ENCODE data around the gene DCLK1.

Gene DCLK1

DNA sequence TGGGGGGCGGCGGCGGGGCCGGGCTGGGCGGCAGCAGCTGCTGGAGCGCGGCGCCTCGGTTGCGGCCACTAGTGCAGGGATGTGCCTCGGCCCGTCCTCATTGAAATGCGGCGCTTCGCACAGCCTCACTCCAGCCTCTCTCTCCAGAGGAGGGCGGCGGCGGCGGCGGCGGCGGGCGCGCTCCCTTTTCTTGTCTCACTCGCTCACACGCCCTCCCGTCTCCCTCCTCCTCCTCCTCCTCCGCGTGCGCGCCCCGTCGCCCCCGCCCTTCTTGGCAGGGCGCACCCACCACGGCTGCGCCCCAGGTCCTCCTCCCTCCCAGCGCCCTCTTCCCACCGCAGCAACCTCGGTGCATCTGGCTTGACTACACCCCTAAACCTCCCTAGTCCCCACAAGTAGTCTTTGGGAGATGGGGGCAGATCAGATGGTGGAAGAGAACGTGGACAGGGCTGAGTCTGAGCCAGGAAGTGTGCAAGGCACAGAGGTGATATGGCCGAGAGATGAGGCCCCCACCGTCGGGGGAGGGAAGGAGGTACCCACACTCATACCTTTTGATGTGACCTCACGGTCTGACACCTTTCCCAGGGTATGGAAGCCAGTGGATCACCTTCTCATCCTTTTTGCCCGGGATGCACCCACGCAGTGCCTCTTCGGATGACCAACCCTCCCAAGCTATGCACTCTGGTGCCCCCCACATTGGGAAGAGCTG lies at the start of gene DCLK1:
Gene DCLK1, minus strand, starts transcription at position 161 of the 709 bp plus-strand sequence.
- FAIRE-seq (no peak), DNase-seq (ENCODE audit: low spot score) (peak; percentile 8)

DNA sequence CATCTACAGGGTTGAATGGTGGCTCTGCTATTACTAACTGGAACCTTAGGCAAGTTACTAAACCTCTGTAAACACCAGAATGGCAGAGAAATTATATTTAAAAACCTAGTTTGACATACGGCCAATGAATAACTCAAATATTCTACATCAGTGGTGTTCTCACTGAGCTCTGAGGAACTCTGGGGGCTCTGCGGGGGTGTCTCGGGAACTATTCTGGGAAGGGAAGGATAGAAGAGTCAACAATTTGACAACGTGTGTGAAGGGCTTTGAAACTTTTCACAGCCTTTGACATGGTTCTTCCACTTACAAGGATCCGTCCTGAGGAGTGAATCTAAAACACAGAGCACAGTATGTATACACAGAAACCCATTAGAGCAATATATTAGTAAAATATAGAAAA lies 44.4 kb upstream of the DCLK1 start:
- no peak for FAIRE-seq

DNA sequence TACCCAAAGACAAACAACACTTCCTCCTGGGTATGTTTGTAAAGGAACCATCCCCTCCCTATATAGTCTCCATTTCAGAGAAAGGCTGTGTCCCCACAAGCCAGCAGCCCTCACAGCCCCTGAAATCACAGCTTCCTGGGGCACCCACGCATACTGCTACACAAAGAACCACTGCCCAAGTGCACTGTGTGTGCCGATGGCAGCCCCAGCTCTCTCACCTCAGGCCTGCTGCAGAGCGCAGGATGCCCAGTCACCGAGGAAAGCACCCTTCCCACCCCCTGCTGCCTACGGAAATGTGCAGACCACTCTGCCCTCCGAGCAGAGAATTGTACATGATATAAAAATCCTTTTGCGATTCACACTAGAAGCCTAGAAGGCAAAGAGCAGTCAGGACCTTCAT lies 43.7 kb upstream of the DCLK1 start:
- DNase-seq (ENCODE audit: low spot score): no peak
- FAIRE-seq: no peak

More for the DNA sequence above, 44.4 kb upstream of the DCLK1 start:
- no peak for DNase-seq (ENCODE audit: low spot score)

DNA sequence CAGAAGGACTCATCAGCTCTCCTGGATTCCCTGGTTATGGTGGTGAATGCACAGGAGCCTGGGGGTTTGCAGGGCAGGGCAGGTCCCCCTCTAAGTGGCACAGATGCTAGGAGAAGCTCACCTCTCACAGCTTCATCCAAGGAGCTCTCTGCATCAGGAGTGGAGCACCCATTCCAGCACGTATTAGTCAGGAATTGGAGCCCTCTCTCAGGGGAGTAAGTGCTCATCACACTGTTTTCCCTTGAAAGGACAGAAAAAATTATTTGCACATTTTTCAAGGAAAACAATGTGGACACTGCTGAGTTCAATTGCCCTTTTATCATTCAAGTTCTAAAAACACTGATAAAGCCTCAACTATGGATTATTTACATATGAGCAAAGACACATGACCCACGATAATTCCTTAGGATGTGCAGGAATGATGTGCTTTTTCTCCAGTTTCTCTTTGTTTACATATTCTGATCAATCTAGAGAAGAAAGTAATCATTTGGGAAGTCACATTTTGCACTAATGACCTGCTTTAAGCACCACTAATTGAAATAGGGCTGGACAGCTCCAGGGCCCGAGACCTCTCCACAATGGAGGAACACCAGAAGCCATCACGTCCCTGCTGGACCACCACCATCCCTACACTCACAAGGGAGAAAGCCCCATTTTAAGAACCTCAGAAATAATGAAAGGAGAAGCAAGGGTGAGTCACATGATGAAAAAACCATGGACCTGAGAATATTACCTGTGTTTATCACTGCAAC lies 42.6 kb upstream of the DCLK1 start:
- DNase-seq (ENCODE audit: low spot score) (no peak), FAIRE-seq (no peak)

DNA sequence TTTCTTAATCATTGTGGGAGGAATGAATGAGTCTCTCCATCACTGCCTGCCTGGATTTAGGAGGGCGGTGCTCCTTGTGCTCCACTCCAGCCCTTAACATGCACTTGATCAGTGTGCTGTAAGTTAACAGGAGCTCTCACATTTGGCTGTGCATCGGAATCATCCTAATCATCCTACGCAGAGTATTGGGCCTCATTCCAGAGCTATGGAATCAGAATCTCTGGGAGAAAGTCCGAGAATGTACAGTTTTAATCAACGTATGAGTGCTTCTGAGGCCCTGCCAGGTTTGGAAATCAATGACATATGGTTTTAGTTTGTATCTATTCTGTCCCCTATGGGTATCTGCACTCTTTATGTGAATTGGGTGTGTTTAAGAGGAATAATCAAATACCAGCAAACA lies 34.9 kb upstream of the DCLK1 start:
- no peak for DNase-seq (ENCODE audit: low spot score)
- FAIRE-seq: no peak

DNA sequence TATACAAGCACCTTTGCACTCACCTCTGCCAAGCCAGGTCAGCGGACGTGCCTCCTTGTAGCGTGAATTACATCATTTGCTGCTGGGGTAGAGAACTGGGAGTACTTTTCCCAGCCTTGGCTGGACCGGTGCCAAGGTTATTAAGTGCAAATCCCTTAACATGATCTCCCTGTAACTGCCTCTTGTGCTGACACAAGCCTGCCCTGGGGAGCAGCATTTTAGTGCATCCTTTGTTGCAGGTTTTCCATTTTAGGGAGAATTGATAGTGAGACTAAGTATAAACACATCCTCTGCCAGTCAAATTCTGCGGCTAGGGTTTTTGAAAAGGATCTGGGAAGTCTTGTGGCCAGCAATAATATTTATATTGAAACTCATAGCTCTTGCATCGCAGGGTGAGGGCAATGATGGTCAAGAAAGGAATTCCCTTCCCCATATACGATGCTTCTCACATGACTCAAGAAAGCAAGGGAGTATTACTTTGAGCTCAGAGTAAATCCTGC lies 32.7 kb upstream of the DCLK1 start:
- no peak for FAIRE-seq
- peak; percentile 36 for DNase-seq (ENCODE audit: low spot score)

DNA sequence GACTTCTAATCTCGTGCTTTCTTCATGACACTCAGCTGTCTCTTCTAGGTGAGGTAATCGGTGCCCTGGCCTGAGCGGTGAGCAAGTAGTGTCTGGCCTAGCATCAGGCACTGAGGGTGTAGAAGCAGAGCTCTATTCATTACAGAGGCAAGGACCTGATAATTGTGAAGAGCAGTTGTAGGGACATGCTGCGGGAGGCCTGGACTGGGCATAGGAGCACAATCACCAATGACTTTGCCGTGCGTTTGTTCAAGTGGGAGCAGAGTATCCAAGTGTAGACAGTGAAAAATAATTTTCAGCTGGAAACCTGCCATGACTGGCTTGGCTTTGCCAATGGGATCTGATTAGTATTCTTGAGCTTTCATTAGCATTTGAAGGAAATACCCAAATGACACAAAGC lies 32.1 kb upstream of the DCLK1 start:
- DNase-seq (ENCODE audit: low spot score): no peak

DNA sequence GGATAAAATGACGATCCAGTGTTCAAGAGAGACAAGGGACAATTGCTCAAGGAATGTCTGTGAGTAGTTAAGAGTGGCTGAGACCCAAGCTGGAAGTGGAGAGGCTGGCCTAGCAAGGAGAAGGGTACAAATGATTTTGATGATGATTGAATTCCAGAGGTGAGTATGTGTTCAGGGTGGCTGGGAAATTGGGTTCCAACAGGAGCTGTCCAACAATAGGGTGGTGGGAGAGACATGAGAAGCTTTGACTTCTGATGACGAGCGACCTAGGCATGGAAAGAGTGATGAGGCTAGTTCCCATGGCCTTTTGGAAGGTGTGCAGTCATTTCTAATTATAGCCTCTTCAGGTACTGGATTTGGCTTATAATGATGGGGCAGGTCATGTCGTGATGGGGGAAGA lies 29.1 kb upstream of the DCLK1 start:
- DNase-seq (ENCODE audit: low spot score) (no peak), FAIRE-seq (no peak)

More for the DNA sequence above, 32.1 kb upstream of the DCLK1 start:
- FAIRE-seq: no peak

DNA sequence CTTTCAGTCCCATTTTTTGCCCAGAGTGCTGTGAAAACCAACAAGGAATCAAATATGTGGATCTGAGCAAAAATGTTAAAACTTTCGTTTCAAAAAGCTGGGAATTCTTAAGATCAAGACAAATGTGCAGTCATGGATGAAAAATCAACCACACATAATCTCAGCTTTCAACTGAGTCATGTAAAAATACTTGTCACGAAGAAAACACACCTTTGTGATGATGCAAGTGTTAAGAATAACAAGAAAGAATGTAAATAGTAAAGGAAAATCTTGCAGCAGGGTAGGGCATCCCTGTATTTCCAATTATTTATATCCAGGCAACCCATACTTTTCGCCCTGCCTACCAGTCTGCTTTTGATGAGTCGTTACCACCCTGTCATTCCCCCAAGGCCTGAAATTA lies 27.4 kb upstream of the DCLK1 start:
- DNase-seq (ENCODE audit: low spot score) (peak; percentile 28), FAIRE-seq (peak; percentile 67)

DNA sequence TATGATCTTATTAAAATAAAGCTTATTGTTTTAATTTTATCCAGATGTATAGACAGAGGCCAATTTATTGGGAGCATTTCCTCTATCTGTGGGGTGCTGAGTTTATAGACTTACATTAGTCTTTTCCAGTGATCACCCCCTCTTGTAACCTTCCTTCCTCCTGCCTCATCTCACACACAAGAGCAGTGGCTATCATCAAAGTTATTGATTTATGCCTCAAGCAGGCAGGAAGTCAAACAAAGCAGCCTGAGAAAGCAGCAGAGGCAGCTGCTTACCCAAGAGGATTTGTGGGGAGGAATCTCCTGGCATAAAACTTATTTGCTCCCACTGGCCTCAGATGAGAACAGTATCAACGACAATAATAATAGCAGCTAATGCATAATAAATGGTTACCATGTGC lies 26.3 kb upstream of the DCLK1 start:
- DNase-seq (ENCODE audit: low spot score) (no peak), FAIRE-seq (no peak)

DNA sequence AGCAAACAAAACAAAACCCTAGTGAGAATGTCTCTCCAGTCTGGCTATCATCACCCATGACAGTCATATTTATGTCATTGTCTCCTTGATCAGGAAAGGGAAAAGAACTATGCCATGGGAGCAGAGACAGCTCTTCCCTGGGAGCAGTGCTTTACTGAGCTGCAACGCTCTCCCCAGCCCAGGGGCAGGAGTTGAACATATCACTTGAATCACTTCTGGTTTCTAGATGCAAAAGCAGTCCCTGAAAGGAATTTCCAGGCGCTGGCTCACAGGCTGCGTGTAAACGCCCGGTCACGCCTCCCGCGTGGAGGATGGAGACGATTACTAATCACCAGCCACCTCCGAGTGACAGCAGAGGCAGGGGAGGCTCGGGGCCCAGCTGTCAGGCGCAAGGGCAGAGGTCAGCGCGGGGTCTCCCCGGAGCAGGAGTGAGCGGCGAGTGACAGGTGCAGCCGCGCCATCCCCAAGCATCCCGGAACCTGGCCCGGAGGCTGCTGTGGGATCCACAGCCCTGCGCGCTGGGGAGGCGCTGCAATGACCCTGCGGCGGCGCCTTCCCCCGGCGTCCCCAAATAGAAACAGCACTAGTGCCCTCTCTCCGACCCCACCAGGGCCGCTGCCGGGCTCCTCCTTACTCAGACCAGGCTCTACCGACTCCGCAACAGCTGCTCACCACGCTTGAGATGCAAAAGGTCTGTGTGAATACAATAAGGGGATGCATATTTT lies 23.5 kb upstream of the DCLK1 start:
- DNase-seq (ENCODE audit: low spot score) (no peak), FAIRE-seq (no peak)

DNA sequence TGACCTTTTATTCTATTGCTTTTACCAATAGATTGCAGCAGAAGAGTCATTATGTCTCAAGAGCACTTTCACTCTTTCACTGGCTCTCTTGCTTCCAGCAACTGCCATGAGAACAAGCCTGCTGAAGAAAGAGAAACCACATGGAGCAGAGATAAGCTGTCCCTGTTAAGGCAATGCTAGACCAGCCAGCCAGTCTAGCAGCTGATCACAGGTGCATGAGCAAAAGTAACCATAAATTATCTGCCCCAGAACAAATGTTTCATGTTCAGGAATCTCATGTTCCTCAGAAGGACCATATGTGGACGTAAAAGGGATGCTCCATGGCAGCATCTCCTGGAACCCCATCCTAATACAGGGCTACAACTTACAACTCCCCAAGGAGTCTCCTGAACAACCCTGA lies 20.4 kb upstream of the DCLK1 start:
- FAIRE-seq: no peak
- DNase-seq (ENCODE audit: low spot score): no peak

DNA sequence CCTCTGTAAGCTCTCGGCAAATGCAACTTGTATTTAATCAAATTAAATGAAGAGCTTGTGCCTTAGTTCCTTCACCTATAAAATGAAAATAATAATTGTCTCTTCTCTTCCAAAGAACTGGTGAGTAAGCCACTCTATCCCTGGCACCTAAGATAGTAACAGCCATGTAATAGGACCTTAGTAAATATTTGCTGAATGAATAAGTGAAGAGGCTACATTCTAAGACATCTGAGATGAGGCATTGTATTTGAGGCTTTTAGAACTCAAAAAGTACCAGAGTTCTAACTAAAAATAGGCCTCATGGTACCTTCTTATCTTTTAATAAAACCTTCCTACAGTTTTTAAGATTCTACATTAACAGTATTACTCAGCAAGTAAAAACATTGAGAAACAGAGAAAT lies 17.3 kb upstream of the DCLK1 start:
- DNase-seq (ENCODE audit: low spot score) (no peak), FAIRE-seq (no peak)

DNA sequence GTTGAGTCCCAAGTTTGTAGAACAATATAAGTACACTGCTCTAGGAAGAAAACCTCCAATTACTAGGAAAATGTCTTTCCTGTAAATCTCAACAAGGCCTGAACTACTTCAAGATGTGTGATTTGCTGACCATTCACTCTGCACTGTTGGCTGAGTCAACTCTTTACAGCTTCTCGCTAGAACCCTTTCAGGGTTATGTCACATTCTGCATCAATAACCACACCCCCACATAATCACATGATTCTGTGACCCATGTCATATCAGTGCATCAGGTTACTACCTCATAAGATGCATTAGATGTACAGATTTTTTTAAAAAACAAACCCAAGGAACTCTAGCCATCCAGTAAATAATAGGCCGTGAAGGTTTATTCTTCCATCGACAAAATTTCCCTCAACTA lies 16.1 kb upstream of the DCLK1 start:
- no peak for DNase-seq (ENCODE audit: low spot score)
- FAIRE-seq: no peak

DNA sequence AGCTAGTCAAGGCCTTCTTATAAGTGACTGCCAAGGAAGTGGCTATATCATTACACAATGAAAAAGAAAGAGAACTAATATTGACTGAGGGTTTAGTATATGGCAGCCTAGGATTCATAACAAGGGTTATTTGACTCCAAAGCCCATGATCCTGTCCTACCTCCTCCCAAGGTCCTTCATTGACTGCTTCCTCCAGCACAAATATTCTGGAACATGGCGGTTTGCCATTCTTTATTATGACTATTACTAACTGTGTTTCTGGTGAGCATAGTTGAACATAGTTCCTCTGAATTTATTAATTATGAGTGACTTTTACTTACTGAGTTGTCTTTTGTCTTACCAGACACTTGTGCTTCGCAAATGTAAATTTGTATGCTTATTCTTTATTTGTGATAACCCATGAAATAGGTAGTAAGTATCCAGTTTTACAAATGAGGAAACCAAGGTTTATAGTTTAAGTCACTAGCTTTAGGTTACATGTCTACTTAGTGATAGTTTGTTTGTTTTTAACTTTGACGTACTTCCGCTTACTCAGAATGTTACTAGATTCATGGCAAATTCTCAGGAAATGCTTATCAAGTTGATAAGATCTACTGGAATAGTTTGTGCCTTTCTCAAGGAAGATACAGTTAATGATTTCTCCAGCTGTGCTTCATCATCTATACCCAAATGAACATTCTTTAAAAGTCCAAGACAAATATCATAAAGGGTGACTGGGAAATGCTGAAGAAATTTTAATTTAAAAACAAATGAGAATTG lies 15.5 kb upstream of the DCLK1 start:
- no peak for DNase-seq (ENCODE audit: low spot score)
- no peak for FAIRE-seq

DNA sequence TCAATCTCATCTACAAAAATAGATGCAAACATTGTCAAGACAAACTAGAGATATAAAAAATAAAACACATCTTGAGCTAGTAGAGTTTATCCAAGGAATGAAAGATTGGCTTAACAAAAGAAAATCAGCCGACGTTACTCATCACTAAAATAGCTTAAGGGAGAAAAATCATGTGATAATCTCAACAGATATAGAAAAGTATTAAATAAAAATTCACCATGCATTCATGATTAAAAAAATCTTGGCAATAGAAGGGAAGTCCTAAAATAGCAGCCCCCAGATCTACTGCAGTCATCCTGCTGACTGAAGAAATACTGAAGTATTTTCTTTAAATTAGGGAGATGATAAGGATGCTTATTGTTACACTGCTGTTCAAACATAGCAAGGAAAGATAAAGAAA lies 12.6 kb upstream of the DCLK1 start:
- FAIRE-seq: no peak
- DNase-seq (ENCODE audit: low spot score): no peak

DNA sequence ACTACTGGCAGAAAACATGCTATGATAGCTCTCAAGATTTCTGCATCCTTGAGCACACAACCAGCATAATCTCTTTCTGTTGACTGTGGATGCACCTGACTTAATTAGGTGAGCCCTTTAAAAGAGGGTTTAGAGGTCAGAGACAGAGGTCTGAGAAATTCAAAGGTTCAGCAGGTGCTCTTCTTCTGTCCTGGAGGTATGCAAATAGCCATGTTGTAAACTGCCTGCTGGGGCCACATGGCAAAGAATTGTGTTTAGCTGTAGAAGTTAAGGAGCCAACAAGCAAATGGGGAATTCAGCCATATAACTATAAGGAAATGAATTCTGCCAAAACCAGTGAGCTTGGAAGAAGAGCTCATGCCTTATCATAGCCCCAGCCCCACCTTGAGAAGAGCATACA lies 11.6 kb upstream of the DCLK1 start:
- FAIRE-seq (no peak), DNase-seq (ENCODE audit: low spot score) (no peak)

DNA sequence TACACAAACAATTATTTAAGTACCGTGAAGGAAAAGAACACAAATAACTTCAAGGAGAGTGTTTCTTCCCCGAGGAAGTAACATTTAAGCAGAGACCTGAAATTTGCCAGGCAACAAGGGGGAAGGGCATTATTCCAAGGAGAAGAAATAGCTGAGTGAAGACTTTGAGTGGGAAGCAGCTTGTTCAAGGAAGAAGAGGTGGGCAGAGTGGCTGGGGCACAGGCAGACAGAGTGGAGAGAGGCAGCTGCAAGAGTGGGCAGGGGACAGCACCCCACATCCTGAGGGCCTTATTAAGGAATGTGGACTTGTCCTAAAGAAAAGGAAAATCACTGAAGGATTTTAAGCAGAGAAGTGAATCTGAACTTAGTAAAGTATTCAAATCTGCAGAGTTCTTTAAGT lies 4.7 kb upstream of the DCLK1 start:
- FAIRE-seq (no peak), DNase-seq (ENCODE audit: low spot score) (no peak)

DNA sequence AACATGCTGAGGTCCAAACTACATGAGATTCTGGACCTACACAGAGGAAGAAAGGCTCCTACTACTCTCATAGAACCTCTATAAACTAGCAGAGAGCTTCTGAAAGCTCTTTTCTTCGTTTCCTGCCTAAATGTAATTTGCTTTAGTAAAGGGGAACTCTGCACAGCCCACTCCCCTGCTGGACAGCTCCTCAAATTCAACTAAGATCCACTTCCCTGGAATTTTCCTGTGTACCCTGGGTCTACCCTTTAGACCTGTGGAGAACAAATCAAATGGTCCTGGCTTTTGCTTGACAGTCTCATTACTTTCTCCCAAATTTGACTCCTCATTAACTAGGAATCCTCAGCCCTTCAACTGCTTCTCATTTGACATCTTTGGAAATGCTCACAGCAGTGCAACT lies 3.5 kb upstream of the DCLK1 start:
- FAIRE-seq (no peak), DNase-seq (ENCODE audit: low spot score) (no peak)

DNA sequence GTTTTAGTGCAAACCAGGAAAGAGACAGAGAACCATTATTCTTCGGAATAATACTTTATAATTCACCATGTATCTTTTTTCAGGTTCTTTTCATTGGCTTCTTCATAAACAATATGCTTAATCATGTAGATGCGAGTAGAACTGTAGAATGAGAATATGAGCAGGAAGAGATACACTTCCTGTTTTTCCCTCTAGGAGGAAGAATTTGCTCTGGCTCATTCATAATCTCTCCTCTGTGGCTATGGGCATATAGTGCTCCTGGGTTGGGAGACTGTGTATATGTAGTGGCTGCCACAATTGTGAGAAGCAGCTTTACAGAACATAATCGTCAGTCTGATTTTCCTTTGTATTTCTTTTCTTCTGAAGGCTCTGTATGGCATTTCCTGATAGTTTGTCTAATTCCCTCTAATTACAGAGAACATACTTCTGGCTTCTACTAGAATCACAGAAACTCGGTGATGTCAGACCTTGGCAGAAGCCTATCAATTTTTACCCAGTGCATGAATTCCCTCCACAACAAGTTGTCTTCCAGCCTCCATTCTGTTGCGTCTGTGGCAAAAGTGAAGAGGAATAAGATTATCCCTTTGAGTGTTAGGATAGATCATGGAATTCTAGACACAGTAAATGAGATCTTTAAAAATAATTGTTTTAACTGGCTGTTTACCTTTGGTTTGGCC lies 2.9 kb upstream of the DCLK1 start:
- FAIRE-seq: no peak
- no peak for DNase-seq (ENCODE audit: low spot score)

DNA sequence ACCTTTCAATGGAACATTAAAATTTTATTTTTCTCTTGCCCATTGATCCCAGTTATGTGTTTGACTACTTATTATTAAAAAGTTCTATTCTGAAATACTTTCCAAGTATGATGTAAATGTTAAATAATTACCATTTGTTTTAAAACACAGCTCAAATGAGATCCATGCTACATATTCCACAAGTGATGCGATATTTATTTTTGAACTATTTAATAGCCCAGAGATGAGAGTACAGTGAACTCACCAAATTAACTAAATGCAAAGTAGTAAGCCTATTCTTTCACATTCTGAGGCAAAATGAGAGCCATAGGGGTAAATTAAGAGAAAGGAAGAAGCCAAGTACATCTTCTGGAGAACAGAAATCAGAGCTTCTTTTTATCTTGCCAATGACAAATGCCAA lies 1.2 kb upstream of the DCLK1 start:
- FAIRE-seq (no peak), DNase-seq (ENCODE audit: low spot score) (no peak)

Measured in RCC 7860 (cell line).